HepG2 (cell line): Measurements from ENCODE around the gene POFUT2. TPM values are rescaled to one million over a fixed set of nuclear protein-coding genes. Genes with fewer than 3 reads are reported as not detected.

ENCODE experiments used
- ATAC-seq: fragments of 200-7000 bp; cut with Tn5 transposase; 3 replicates; pipeline ENCODE4 v1.9.1; 2020; ENCODE audit warnings: mild to moderate bottlenecking, moderate library complexity
- BruUV-seq: library from RNA; stranded (reverse); fragments of 400-500 nt; replicated peaks from 2 replicates; lab custom pipeline; 2021; lab: Mats Ljungman, UMichigan
- CTCF ChIA-PET: fragments of 300-600 bp; formaldehyde crosslinking; extraction: SDS; loops from one replicate; lab custom pipeline; 2021; ENCODE audit warnings: low total read pairs, inconsistent platforms, low intra/inter-chr PET ratio; lab: Yijun Ruan, JAX
- POLR2A ChIA-PET: fragments of 350-600 bp; sonication (Branson Sonifier 250); formaldehyde crosslinking; loops from one replicate; lab custom pipeline; 2020; ENCODE audit warnings: antibody characterized with exemption, inconsistent platforms; lab: Yijun Ruan, JAX
- DNase-seq: peaks from one replicate; pipeline ENCODE4 v3.0.0-alpha.2; 2015; ENCODE audit warnings: low spot score
- FAIRE-seq: peaks from 3 replicates; lab custom pipeline; 2011; peaks lifted over from hg19 to GRCh38; lab: Jason Lieb, UNC
- H2AFZ ChIP-seq: one replicate; pipeline ENCODE4 v1.6.1; 2011; ENCODE audit warnings: low read length, inconsistent platforms
- H3K27ac ChIP-seq: fragments of 300-600 bp; 3 replicates; pipeline ENCODE4 v1.8.0; 2011; ENCODE audit warnings: mixed run types, mild to moderate bottlenecking, mixed read lengths, low read length, inconsistent platforms; ENCODE audit not compliant: insufficient read depth; ENCODE audit errors: extremely low read length
- H3K27me3 ChIP-seq, 2 experiments: fragments of 200-600 bp in 1 of 2; 2 replicates in 1 of 2; 3 replicates in 1 of 2; pipeline versions ENCODE4 v1.6.0 to v1.8.0; 2011; ENCODE audit warnings: low read length in 2 of 2, mild to moderate bottlenecking in 2 of 2, moderate library complexity in 2 of 2, inconsistent platforms in 1 of 2; ENCODE audit not compliant: insufficient read depth in 2 of 2, control insufficient read depth in 1 of 2
- H3K36me3 ChIP-seq, 2 experiments: fragments of 200-600 bp in 1 of 2; replicated peaks in 1 of 2; 2 replicates in 1 of 2; 3 replicates in 1 of 2; pipeline versions ENCODE4 v1.5.1 to v1.8.0; 2011; ENCODE audit warnings: low read length in 2 of 2, inconsistent platforms in 1 of 2; ENCODE audit not compliant: insufficient read depth in 2 of 2, control insufficient read depth in 1 of 2
- H3K4me1 ChIP-seq: 2 replicates; pipeline ENCODE4 v1.5.1; 2012; ENCODE audit warnings: low read length, inconsistent platforms; ENCODE audit not compliant: insufficient read depth
- H3K4me2 ChIP-seq: 2 replicates; pipeline ENCODE4 v1.6.0; 2011; ENCODE audit warnings: low read depth, low read length, inconsistent platforms
- H3K4me3 ChIP-seq, 3 experiments: fragments of 200-600 bp in 1 of 3; sonication (generic), shearing (Covaris generic) in 1 of 3; replicated peaks in 1 of 3; 2 replicates each; pipeline ENCODE4 v1.5.1; 2011 to 2016; ENCODE audit warnings: low read length in 3 of 3, inconsistent platforms in 2 of 3, low read depth in 2 of 3, mild to moderate bottlenecking in 2 of 3, control low read depth in 1 of 3, mixed read lengths in 1 of 3; ENCODE audit not compliant: insufficient read depth in 1 of 3
- H3K79me2 ChIP-seq: one replicate; pipeline ENCODE4 v1.6.1; 2011; ENCODE audit warnings: low read length, inconsistent platforms; ENCODE audit not compliant: insufficient read depth
- H3K9ac ChIP-seq: 2 replicates; pipeline ENCODE4 v1.6.0; 2011; ENCODE audit warnings: mild to moderate bottlenecking, low read depth, low read length, inconsistent platforms; ENCODE audit not compliant: insufficient read depth
- H3K9me3 ChIP-seq: 2 replicates; pipeline ENCODE4 v1.5.1; 2012; ENCODE audit warnings: mild to moderate bottlenecking, low read length
- H4K20me1 ChIP-seq: 2 replicates; pipeline ENCODE4 v1.6.0; 2011; ENCODE audit warnings: inconsistent platforms, mild to moderate bottlenecking, low read length, moderate library complexity; ENCODE audit not compliant: insufficient read depth
- ETV5 ChIP-seq: IDR thresholded peaks from 2 replicates; pipeline ENCODE4 v1.6.1; 2018; ENCODE audit warnings: missing biosample characterization, missing genetic modification reagents, inconsistent platforms, borderline replicate concordance
- NFKBIZ ChIP-seq: IDR thresholded peaks from 2 replicates; pipeline ENCODE4 v1.6.1; 2018; ENCODE audit warnings: missing genetic modification reagents, missing compliant biosample characterization
- PPARG ChIP-seq: conservative IDR thresholded peaks from 2 replicates; pipeline ENCODE4 v1.6.1; 2016; ENCODE audit warnings: missing biosample characterization, missing genetic modification reagents
- RAD51 ChIP-seq: fragments of 450-650 bp; IDR thresholded peaks from 2 replicates; pipeline ENCODE4 v1.6.1; 2016; ENCODE audit warnings: borderline replicate concordance
- SAP130 ChIP-seq: IDR thresholded peaks from 2 replicates; pipeline ENCODE4 v1.6.1; 2016; ENCODE audit warnings: low read depth
- ZBTB33 ChIP-seq: sonication (generic); formaldehyde crosslinking; IDR thresholded peaks from 2 replicates; pipeline ENCODE4 v1.4.0; 2020; ENCODE audit warnings: missing genetic modification reagents
- ZFP82 ChIP-seq: sonication (generic); formaldehyde crosslinking; IDR thresholded peaks from 2 replicates; pipeline ENCODE4 v1.5.1; 2020; ENCODE audit warnings: mild to moderate bottlenecking, missing genetic modification reagents, borderline replicate concordance
- ZFYVE20 ChIP-seq: sonication (generic); formaldehyde crosslinking; IDR thresholded peaks from 2 replicates; pipeline ENCODE4 v1.8.0; 2023; ENCODE audit warnings: low read depth, mild to moderate bottlenecking, moderate library complexity, missing genetic modification reagents, borderline replicate concordance
- ZNF687 ChIP-seq: sonication (generic); formaldehyde crosslinking; IDR thresholded peaks from 2 replicates; pipeline ENCODE4 v1.5.1; 2020; ENCODE audit warnings: mild to moderate bottlenecking, missing genetic modification reagents, moderate library complexity
- WGBS: methylation state at CpG from one replicate; pipeline ENCODE4 v1.1.6; 2017; ENCODE audit warnings: low lambda C conversion rate; 5-methylcytosine and 5-hydroxymethylcytosine counted together
- in situ Hi-C: cut with HindIII; loops from 2 replicates; pipeline ENCODE4 v1.10.0; 2017; ENCODE audit warnings: low pct_unique_long_range_greater_than_20kb; ENCODE audit not compliant: extremely low pct_ligation_motif_present
- intact Hi-C: fragments of 100-400 bp; cut with micrococcal nuclease; formaldehyde crosslinking; loops from one replicate; pipeline ENCODE4 v1.10.0; 2022; ENCODE audit not compliant: unreplicated experiment
- polyA plus RNA-seq, 8 experiments: library from polyadenylated mRNA; depleted of rRNA in 3 of 8; stranded (reverse) in 7 of 8; unstranded in 1 of 8; fragments of >200 nt; fragmentation: Illumina TruSeq in 4 of 8; extraction: Trizol in 4 of 8; gene quantifications; 2 replicates each; pipeline versions ENCODE4 v1.2.1 to v1.2.3, GENCODE V29; 2011 to 2016; ENCODE audit warnings: low read depth in 4 of 8, missing spikeins in 1 of 8, mixed read lengths in 1 of 8; ENCODE audit not compliant: insufficient read depth in 1 of 8
- total RNA-seq, 5 experiments: library from RNA; depleted of rRNA; stranded (reverse); fragments of >200 nt; fragmentation: Illumina TruSeq; extraction: Trizol; gene quantifications; 2 replicates each; pipeline ENCODE4 v1.2.3, GENCODE V29; 2016; ENCODE audit warnings: low read depth in 1 of 5
- TF ChIP-seq, protein P1 (sequence below): IDR thresholded peaks from 2 replicates; pipeline ENCODE4 v1.6.1; 2012; ENCODE audit warnings: low read length, improper control_type of control experiment
- TF ChIP-seq, protein P2 (sequence below): fragments of 450-650 bp; IDR thresholded peaks from 2 replicates; pipeline ENCODE4 v1.6.1; 2016

POFUT2 gene
- total and polyA plus RNA-seq, 2 of the 13 experiments (the other 11 are each of a cell fraction or from before 2014, with no cell fraction given), result 22.8 to 24.0 TPM

- TF ChIP-seq, protein P1, sequence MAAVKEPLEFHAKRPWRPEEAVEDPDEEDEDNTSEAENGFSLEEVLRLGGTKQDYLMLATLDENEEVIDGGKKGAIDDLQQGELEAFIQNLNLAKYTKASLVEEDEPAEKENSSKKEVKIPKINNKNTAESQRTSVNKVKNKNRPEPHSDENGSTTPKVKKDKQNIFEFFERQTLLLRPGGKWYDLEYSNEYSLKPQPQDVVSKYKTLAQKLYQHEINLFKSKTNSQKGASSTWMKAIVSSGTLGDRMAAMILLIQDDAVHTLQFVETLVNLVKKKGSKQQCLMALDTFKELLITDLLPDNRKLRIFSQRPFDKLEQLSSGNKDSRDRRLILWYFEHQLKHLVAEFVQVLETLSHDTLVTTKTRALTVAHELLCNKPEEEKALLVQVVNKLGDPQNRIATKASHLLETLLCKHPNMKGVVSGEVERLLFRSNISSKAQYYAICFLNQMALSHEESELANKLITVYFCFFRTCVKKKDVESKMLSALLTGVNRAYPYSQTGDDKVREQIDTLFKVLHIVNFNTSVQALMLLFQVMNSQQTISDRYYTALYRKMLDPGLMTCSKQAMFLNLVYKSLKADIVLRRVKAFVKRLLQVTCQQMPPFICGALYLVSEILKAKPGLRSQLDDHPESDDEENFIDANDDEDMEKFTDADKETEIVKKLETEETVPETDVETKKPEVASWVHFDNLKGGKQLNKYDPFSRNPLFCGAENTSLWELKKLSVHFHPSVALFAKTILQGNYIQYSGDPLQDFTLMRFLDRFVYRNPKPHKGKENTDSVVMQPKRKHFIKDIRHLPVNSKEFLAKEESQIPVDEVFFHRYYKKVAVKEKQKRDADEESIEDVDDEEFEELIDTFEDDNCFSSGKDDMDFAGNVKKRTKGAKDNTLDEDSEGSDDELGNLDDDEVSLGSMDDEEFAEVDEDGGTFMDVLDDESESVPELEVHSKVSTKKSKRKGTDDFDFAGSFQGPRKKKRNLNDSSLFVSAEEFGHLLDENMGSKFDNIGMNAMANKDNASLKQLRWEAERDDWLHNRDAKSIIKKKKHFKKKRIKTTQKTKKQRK, result no peak
- TF ChIP-seq SAP130 (CRISPR knock-in tag) (no peak), ETV5 (CRISPR knock-in tag) (no peak), NFKBIZ (CRISPR knock-in tag) (no peak), PPARG (no peak)
Observed at GRCh38 chr21:45258466-45258865, 29.2 kb downstream of the POFUT2 start (continued).

- intact Hi-C loops, result no loop called here
- H3K4me2 ChIP-seq, result peak overlapping the region; percentile 41; the same call in 1 of the 2 replicates
- H3K9ac ChIP-seq, result no peak overlapping the region
- ATAC-seq, result peak; percentile 10
- no peaks in the 10 kb centered on the region for H3K9me3 ChIP-seq
- 0 out of 2 replicates have a peak, but pooled peaks cover 3% of the 10 kb centered on the region for H4K20me1 ChIP-seq
- H3K27ac ChIP-seq, result no peak overlapping the region
- H3K36me3 ChIP-seq, result no peaks in the 10 kb centered on the region
- WGBS, result 29% methylated on average over 8 of the region's 40 CpGs
- no peak for FAIRE-seq
- DNase-seq, result no peak
- H2AFZ ChIP-seq, result no peak overlapping the region
- CTCF ChIA-PET, result no interaction called here
- H3K4me1 ChIP-seq, result peaks cover 50% of the 10 kb centered on the region
- H3K27me3 ChIP-seq, result peaks cover 19 to 65% of the 10 kb centered on the region in 2 experiments
- POLR2A ChIA-PET, result no interaction called here
- no peaks in the 10 kb centered on the region for H3K79me2 ChIP-seq
- in situ Hi-C loops, result no loop called here
- no peak overlapping the region for H3K4me3 ChIP-seq
- no TSS peak for BruUV-seq
- TF ChIP-seq RAD51 (no peak), ZFYVE20 (CRISPR knock-in tag) (no peak), ZFP82 (no peak), ZBTB33 (CRISPR knock-in tag) (peak; percentile 84), ZNF687 (CRISPR knock-in tag) (peak; percentile 54)
- TF ChIP-seq, protein P2, sequence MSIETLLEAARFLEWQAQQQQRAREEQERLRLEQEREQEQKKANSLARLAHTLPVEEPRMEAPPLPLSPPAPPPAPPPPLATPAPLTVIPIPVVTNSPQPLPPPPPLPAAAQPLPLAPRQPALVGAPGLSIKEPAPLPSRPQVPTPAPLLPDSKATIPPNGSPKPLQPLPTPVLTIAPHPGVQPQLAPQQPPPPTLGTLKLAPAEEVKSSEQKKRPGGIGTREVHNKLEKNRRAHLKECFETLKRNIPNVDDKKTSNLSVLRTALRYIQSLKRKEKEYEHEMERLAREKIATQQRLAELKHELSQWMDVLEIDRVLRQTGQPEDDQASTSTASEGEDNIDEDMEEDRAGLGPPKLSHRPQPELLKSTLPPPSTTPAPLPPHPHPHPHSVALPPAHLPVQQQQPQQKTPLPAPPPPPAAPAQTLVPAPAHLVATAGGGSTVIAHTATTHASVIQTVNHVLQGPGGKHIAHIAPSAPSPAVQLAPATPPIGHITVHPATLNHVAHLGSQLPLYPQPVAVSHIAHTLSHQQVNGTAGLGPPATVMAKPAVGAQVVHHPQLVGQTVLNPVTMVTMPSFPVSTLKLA, result peak; percentile 42
Observed at GRCh38 chr21:45257673-45258341, 29.9 kb downstream of the POFUT2 start.
